ENCODE measurements around the gene OPRD1.
"Not testable (repeated sequence)": the region's sequence is repeated elsewhere in the genome, so short reads cannot be mapped to it uniquely, and the experiment has no call there.

The OPRD1 gene

DNA sequence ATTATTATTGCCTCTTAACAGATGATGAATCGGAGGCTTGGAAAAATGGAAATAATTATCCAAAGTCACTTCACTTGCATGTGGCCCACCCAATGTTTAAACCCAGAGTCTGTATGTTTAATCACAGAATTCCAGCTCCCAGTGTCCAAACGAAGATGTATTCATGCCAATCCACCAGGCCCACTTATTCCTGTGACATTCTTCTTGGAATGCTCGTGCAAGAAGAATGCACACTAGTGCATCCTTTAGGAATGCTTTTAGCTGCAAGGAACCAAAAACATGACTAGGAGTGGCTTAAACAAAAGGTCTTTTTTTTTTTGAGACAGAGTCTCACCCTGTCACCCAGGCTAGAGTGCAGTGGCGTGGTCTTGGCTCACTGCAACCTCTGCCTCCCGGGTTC, 8.9 kb upstream of the OPRD1 start:
- no peak for DNase-seq

DNA sequence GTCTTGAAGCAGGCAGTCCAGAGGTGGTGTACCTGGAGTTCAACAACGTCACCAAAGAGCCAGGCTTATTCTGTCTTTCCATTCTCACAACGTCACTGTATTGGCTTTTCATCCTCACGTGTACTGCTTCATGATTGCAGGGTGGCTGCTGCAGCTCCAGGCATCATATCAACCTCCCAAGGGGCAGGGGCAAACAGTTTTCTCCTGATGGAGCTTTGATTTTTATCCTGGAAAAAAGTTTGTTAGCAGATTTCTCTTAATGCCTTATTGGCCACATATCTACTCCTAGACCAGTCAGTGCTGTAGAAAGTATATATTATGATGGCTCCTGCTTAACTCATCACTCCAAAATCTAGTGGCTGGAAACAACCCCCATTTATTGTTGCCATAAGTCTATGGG, 8.3 kb upstream of the OPRD1 start:
- no peak for DNase-seq

DNA sequence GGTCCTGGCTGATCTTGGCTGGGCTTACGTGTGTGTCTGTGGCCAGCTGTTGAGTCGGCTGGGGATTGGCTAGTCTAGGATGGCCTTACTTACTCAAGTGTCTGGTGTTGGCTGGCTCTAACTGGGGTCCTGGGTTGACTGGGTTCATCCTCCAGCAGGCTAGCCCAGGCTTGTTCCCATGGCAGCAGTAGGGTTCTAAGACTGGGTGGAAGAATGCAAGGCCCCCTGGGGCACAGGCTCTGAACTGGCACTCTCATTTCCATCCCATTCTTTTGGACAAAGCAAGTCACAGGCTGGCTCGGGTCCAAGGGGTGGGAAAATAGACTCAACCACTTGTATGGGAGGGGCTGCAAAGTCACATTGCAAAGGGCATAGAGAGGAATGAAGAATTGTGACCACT, 7.9 kb upstream of the OPRD1 start:
- DNase-seq: no peak

DNA sequence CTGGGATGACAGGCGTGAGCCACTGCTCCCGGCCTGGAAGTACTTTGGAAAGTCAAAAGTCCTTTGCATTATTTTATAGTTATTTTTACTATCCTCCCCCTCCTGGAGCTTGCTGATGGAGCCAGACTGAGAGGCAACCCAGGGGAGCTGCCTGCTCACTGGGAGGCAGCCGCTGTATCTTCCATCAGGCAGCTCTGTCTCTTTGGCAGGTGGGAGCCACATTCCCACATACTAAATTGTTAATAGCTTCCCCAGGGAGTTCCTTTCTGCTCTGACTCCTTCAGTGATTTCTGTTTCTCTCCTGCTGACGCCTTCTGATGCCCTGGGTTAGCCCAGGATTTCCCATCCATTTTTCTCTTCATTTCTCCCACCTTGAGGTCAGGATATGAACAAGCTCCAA, 4.9 kb upstream of the OPRD1 start:
- DNase-seq: no peak

DNA sequence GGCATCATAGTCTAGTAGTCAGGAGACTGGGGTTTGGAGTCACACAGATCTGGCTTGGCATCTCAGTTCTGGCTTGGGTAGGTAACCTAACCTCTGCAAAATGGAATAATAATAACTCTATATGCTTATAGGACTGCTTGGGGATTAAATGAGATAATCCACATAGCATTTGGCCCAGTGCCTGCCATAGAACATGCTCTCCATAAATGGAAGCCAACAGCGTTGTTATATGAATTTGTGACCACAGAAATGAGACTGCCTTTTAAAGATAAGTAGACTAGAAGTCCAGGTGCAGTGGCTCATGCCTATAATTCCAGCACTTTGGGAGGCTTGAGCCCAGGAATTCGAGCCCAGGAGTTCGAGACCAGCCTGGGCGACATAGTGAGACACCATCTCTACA, 4.0 kb upstream of the OPRD1 start:
- no peak for DNase-seq

DNA sequence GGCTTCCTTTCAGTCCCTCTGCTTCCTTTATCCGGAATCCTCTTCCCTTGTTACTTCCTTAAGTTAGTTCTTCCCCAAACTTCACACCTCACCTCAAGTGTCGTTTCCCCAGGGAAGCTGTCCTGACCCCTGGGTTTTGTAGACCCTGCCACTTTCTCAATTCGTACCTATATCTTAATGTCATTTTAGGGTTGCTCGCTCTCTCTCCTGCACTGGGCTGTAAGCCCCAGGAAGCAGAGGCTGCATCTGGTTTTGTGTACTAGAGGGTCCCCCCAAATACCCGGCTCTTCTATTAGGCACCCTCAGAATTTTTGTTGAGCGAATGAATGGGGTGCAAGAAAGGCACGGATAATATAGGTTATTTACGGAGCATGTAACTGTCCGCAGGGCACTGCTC, 603 bp upstream of the OPRD1 start:
- no peak for DNase-seq

DNA sequence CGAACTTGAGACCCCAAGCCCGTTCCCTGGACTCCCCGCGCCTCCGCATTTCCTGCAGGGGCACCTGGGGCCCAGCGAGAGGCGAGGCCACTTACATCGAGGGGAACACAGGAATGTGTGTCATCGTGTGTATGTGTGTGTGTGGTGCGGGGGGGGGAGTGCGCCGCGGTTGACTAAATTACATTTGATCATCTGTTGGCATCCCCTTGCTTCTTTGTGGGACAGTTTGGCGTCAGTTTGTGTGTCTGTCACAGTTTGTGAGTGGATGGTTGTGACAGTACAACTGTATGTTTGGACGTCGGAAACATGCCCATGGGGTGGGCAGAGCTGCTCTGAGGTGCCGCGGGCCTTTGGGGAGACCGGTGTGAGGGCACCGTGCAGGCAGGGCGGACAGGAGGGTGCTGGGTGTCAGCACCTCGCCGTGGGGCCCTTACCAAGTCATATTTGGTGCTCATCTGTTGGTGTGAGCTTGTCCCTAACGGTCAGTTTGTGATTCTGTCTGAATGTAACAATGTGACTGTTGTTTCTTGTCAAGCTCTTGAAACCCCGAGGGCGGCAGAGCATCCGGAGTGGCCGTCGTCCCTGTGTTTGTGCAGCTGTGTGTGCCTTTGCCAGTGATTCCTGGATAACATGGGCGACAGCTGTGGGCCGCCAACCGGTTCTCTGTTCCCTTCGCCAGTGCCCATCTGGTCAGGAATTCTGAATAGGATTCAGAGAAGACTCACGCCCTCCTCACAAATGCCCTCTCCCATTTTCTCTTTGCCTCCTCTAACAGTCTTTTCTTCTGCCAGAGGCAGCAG, 899 bp downstream of the OPRD1 start:
- DNase-seq: no peak

DNA sequence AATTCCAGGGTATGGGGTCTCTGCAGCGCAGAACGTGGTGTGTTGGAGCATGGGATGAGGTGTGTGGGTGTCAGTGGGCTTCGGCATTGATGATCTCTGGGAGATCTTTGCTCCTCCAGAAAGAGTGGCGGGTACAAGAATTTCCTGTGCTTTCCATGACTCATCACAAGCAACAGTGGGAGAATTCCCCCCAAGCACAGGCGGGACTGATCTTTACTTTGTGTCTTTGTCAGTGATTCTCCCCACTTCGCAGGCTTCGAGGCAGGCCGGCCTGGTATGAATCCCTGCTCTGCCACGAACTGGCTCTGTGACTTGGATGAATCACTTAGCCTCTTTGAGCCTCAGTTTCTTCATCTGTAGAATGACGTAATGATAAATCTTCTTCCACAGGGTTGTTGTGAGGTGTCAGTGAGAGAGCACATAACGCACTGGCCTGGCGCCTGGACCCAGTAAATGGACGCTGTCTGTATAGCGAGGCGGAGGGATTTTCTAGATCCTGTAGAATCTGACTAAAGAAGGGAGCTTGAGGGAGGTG, 2.0 kb downstream of the OPRD1 start:
- no peak for DNase-seq

DNA sequence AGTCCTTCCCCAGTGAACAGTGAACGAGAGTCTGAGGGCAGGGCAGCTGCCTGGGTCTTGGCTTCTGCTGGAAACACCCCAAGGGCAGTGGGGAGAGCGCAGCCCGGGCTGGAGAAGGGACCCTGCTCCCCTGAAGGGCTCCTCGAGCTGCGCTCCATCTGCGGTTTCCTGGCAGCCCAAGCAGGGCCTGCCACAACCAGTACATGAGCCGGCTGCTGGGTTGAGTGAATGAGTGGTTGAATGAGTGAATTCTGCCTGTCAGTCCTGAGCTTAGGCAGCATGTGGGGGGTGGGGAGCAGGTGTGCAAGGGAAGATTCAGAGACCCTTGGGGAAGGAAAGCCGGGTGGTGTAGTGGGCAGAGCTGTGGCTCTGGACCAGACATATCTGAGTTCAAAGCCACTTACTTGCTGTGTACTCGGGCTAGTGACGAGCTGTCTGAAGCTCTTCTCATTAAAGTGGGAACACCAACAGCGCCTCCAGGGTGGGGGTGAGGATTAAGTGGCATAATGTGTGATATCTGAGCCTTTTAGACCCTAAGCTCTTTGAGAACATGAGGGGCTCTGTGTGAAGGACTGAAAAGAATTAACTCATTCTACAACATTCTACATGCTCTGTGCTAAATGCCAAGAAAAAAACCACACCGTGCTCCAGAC, 3.7 kb downstream of the OPRD1 start:
- no peak for DNase-seq

DNA sequence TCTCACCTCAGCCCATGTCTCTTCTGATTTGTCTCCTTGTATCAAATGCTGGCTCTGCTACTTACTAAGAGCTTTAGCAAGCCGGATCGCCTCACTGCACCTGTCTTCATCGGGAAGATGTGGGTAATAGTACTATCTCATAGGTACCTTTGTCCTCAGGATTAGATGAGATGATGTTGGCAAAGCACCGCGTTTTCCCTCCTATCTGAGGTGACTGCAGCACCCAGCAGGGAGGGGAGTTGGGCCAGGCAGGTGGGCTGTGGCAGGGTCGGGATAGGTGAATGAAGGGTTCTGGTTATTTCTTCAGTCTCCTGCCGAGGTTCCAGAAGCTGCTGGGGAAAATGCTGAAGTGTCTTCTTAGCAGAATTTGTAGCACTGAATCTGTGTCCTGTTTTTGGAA, 5.2 kb downstream of the OPRD1 start:
- no peak for DNase-seq

DNA sequence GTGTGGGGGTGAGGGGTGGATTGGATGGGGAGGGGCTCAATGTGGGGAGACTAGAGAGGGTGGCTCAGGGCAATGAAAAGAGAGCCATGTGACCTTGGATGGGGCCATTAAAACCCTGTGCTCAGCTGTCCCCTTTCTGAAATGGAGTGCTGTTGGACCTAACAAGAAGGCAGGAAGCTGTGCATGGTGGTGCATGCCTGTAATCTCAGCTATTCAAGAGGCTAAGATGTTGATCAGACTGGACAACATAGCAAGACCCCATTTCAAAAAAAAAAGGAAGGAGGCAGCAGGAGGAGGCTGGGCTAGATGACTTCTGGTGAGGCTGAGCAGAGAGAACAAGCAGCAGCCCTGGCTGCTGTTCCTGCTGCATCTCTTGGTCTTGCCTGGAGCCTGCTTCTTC, 7.0 kb downstream of the OPRD1 start:
- no peak for DNase-seq

DNA sequence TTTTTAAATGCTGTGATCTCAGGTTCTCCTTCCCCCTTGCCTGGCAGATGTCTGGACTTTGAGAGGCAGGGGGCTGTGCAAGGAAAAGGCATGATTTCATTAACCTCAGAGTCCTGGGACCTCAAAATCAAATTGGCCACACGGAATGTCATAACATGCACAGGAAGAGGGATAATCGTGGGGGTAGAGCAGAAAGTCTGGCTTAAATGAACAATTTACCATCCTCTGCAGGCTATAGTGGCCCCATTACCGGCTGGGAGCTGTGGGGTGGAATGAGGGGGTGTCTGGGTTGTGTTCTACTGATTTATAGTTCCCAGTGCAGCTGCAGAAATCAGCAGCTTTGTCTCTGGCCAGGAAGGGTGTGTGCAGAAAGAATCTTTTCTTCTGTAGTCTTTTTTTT, 10.8 kb downstream of the OPRD1 start:
- no peak for DNase-seq

DNA sequence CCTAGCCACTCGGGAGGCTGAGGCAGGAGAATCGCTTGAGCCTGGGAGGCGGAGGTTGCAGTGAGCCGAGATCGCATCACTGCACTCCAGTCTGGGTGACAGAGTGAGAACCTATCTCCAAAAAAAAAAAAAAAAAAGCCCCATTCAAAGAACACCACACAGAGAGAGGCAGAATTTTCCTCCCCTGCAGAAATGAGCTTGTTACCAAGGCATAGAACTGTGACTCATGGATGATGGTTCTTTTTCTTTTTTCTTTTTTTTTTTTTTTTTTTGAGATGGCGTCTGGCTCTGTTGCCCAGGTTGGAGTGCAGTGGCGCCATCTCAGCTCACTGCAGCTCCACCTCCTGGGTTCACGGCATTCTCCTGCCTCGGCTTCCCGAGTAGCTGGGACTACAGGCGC, 12.1 kb downstream of the OPRD1 start:
- DNase-seq: not testable (repeated sequence)

DNA sequence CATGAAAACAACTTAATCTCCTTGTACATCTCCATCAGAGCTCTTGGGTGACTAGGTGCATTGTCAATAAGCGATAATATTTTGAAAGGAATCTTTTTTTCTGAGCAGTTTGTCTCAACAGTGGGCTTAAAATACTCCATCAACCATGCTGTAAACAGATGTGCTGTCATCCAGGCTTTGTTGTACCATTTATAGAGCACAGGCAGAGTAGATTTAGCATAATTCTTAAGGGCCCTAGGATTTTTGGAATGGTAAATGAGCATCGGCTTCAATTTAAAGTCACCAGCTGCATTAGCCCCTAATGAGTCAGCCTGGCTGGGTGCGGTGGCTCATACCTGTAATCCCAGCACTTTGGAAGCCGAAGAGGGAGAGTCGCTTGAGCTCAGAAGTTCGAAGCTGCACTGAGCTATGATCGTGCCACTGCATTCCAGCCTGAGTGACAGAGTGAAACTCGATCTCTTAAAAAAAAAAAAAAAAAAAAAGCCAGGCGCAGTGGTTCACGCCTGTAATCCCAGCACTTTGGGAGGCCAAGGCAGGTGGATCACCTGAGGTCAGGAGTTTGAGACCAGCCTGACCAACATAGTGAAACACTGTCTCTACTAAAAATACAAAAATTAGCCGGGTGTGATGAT, 16.4 kb downstream of the OPRD1 start:
- not testable (repeated sequence) for DNase-seq

DNA sequence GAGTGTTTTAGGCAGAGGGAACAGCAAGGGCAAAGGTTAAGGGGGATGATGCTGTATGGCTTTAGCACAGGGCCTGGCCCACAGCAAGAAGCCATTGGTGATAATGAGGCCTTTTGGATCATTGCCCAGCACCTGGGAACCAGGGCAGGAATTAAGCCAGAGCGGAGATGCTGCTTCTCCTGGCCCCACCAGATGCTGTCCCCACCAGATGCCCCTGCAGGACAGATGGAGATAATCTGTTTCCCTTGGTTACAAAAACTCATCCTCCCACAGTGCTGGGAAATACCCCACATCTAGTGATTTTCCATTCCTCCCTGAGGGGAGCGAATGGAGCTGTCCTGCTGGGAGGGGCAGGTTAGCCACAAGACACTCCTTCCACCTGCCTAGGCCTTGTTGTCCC, 18.8 kb downstream of the OPRD1 start:
- no peak for DNase-seq

DNA sequence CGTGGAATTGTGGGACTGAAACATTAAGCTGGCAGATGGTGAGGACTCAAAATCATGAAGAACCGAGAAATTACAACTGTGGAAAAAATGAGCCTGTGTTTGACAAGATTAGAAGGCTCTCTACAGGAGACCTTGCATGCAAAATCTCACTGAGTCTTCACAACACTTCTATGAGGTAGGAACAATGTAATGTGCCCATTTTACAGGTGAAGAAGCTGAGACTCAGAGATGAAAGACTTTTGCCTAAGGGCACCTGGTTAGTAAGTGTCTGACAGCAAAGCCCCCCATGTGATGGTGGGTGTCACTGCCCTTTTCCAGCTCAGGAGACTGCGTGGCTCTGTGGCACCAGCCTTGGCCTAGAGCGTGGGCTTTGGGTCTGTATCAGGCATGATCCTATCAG, 21.0 kb downstream of the OPRD1 start:
- DNase-seq: no peak

DNA sequence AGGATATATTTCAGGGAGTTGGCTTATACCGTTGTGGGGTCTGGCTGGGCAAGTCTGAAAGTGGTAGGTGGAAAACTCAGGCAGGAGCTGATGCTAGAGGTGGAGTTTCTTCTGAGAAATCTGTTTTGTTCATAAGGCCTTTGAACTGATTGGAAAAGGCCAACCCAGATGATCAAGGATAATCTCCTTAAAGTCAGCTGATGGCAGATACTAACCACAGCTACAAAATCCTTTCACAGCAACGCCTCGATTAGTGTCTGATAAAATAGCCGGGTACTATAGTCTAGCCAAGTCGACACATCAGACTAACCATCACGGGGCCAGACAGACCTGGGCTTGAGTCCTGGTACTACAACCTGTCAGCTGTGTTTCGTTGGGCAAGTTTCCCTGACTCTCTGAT, 21.4 kb downstream of the OPRD1 start:
- no peak for DNase-seq

DNA sequence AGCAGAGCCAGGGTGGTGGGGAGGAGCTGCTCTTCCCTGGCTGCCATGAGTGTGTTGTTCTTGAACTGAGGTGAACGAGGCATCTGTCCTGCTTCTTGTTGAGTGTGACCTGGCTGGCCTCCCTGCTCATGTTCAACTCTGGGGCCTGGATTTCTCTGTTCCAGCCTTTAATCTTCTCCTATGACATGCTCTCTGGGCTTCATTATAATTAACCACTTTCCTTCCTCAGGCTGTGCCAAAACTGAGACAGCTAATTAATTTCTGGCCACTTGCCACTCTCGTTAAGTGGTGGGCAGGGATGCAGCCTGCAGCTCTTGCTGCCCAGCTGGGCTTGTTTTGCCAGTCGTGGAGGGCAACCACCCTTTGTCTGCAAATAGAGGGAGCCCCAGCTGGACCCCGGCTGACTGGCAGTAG, 23.3 kb downstream of the OPRD1 start:
- DNase-seq: no peak

DNA sequence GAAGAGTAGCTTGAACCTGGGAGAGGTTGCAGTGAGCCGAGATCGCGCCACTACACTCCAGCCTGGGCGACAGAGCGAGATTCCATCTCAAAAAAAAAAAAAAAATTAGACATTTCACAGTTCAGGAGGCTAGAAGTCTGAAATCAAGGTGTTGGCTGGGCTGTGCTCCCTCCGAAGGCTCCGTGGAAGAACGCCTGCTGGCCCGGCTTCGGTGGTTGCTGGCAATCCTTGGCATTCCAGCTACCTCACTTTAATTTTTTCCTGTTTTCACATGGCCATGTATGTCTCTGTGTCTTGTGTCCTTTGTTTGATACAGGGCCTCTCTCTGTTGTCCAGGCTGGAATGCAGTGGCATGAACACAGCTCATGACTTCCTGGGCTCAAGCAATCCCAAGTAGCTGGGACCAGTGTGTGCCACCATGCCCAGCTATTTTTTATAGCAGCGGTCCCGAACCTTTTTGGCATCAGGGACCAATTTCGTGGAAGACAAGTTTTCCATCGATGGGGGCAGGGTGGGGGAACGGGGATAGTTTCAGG, 24.5 kb downstream of the OPRD1 start:
- DNase-seq: no peak

DNA sequence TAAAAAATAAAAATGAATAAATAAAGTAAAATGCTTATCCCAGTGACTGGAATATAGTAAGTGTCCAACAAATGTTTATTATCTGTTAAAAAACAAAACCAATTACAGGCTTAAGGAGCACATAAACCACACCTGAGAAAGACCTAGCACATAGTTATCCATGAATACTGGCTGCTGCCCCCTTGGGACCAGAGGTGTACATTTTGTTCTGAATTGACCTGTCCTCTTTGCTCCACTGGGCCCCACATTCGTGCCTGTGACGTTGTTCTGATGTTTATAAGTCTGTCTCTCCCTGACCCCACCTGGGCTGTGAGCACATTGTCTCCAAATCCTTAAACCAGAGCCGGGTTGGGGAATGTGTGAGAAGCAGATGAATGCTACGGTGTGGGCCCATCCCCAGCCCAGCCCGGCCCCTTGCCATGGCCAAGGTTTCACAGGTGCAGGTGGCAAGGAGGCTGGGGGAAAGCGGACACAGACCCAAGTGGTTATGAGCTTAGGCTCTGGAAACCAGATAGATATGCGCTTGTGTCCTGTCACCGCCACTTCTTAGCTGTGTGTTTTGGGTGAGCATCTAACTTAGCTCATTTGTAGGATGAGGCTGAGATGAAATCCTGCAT, 29.1 kb downstream of the OPRD1 start:
- DNase-seq: no peak

DNA sequence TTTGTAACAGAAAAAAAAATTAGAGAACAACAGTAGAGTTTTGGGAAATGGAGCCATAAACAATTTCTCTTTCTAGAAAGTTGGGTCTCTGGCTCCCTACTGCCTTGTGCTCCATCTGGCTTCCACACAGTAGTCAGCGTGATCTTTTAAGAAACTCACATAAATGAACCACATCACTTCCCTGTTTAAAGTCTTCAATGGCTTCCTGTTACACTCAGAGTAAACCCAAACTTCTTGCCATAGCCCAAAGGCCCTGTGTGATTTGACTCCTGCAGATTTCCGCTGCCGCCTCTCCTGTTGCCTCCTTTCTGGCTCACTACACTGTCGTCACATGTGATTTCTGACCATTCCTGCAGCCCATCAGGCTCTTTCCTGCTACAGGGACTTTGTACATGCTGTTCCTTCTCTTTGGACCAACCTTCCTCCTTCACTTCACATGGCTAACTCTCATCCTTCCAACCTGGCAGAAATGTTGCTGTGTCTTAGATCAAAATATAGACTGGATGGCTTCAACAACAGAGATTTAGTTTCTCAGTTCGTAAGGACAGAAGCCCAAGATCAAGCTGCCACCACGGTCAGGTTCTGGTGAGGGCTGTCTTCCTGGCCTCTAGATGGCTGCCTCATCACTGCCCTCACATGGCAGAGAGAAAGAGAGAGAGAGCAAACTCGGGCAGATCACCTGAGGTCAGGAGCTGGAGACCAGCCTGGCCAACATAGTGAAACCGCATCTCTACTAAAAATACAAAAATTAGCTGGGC, 34.0 kb downstream of the OPRD1 start:
- no peak for DNase-seq

DNA sequence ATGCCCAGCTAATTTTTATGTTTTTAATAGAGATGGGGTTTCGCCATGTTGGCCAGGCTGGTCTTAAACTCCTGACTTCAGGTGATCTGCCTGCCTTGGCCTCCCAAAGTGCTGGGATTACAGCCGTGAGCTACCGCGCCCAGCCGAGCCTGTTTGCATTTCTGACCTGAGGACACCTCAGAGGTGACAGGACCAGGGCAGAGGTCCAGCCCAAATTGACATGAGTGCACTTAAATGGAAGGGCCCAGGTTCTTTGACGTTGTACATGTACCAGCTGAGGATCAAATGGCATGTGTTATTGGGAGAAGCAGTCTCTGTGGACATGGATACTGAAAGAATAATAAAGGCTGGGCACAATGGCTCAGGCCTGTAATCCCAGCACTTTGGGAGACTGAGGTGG, 35.2 kb downstream of the OPRD1 start:
- not testable (repeated sequence) for DNase-seq

DNA sequence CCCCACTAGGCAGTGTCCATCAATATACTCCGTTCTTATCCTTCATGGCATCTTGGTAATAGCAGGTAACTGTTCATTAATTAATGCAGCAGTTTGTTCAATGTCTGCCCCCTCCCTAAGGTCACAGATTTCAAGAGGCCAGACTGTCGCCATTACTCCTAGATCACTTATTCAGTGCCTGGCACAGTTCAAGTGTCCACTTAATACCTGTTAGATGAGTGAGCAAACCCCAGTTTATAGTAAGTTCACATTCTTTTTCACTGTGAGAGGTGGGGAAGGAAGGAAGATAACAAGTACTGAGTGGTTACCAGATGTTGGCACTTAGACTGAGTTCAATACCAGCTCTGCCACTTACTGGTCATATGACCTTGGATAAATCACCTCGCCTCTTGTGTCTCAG, 36.4 kb downstream of the OPRD1 start:
- DNase-seq: no peak

All from activated CD4-positive, alpha-beta T cell treated with anti-CD3 and anti-CD28 coated beads, Interleukin-2, amount 50 U/mL, for 4 hours (primary cell).